Measurements from ENCODE around the gene AHI1. TPM values are rescaled to one million over a fixed set of nuclear protein-coding genes. Genes with fewer than 3 reads are reported as not detected.
A peak's percentile ranks its signal among the peaks of the same experiment; 100 is the strongest.

Gene AHI1
- total and polyA plus RNA-seq, 4 donors: 5.2 to 51.7 (median 23.8) TPM

- Histone ChIP-seq H3K9me3 (ENCODE audit: control insufficient read depth in 4 of 4, insufficient read depth in 3 of 4, low read length in 3 of 4) (no peaks in the 10 kb centered on the region), H3K36me3 (ENCODE audit: control insufficient read depth in 4 of 4, insufficient read depth in 4 of 4, low read length in 4 of 4) (peaks cover 0 to 5% (median 3%) of the 10 kb centered on the region in 4 donors), H3K27me3 (ENCODE audit: control insufficient read depth in 3 of 3, insufficient read depth in 3 of 3, low read length in 2 of 3) (no peaks in the 10 kb centered on the region), H3K27ac (ENCODE audit: low read depth in 1 of 2, low read length in 1 of 2) (no peak overlapping the region), H3K9ac (ENCODE audit: insufficient read depth in 1 of 2, low read length in 2 of 2) (no peak overlapping the region), H3K4me3 (no peak overlapping the region), H3K4me1 (ENCODE audit: control insufficient read depth in 5 of 5, insufficient read depth in 5 of 5, low read length in 5 of 5) (no peaks in the 10 kb centered on the region)
- ATAC-seq (ENCODE audit: insufficient read depth, low FRiP score) (no peak), DNase-seq (peak in 1 of 3 donors; percentile 3)
- no peak for TF ChIP-seq CTCF (IDR thresholded peaks at IDR 0.05; ENCODE audit: control extremely low read depth, extremely low read depth)
- WGBS, 2 donors: 86 to 90% methylated on average over 2 of the region's 2 CpGs
Observed at GRCh38 chr6:135393289-135393688, 104.3 kb downstream of the AHI1 start.

GRCh38 chr6:135390458-135390857 lies 107.1 kb downstream of the AHI1 start:
- Histone ChIP-seq H3K9ac (ENCODE audit: insufficient read depth in 1 of 2, low read length in 2 of 2) (no peak overlapping the region), H3K27me3 (ENCODE audit: control insufficient read depth in 3 of 3, insufficient read depth in 3 of 3, low read length in 2 of 3) (no peaks in the 10 kb centered on the region), H3K36me3 (ENCODE audit: control insufficient read depth in 4 of 4, insufficient read depth in 4 of 4, low read length in 4 of 4) (peaks cover 0 to 5% (median 3%) of the 10 kb centered on the region in 4 donors), H3K9me3 (ENCODE audit: control insufficient read depth in 4 of 4, insufficient read depth in 3 of 4, low read length in 3 of 4) (no peaks in the 10 kb centered on the region), H3K27ac (ENCODE audit: low read depth in 1 of 2, low read length in 1 of 2) (no peak overlapping the region), H3K4me1 (ENCODE audit: control insufficient read depth in 5 of 5, insufficient read depth in 5 of 5, low read length in 5 of 5) (no peaks in the 10 kb centered on the region), H3K4me3 (no peak overlapping the region)
- TF ChIP-seq CTCF (IDR thresholded peaks at IDR 0.05; ENCODE audit: control extremely low read depth, extremely low read depth): no peak
- WGBS, 2 donors: 86 to 97% methylated on average over 4 of the region's 4 CpGs
- ATAC-seq (ENCODE audit: insufficient read depth, low FRiP score) (no peak), DNase-seq (no peak)

GRCh38 chr6:135385299-135385698 lies 112.2 kb downstream of the AHI1 start:
- H3K9me3 ChIP-seq (ENCODE audit: control insufficient read depth in 4 of 4, insufficient read depth in 3 of 4, low read length in 3 of 4): no peaks in the 10 kb centered on the region
- H3K4me1 ChIP-seq (ENCODE audit: control insufficient read depth in 5 of 5, insufficient read depth in 5 of 5, low read length in 5 of 5): no peaks in the 10 kb centered on the region
- TF ChIP-seq CTCF (IDR thresholded peaks at IDR 0.05; ENCODE audit: control extremely low read depth, extremely low read depth): no peak
- 86 to 95% methylated on average over 2 of the region's 2 CpGs for WGBS, 2 donors
- H3K9ac ChIP-seq (ENCODE audit: insufficient read depth in 1 of 2, low read length in 2 of 2): no peak overlapping the region
- DNase-seq (no peak), ATAC-seq (ENCODE audit: insufficient read depth, low FRiP score) (no peak)
- no peaks in the 10 kb centered on the region for H3K27me3 ChIP-seq (ENCODE audit: control insufficient read depth in 3 of 3, insufficient read depth in 3 of 3, low read length in 2 of 3)
- no peak overlapping the region for H3K27ac ChIP-seq (ENCODE audit: low read depth in 1 of 2, low read length in 1 of 2)
- H3K4me3 ChIP-seq: no peak overlapping the region
- H3K36me3 ChIP-seq (ENCODE audit: control insufficient read depth in 4 of 4, insufficient read depth in 4 of 4, low read length in 4 of 4): no peaks in the 10 kb centered on the region

- ATAC-seq (ENCODE audit: insufficient read depth, low FRiP score) (no peak), DNase-seq (no peak)
- Histone ChIP-seq H3K27me3 (ENCODE audit: control insufficient read depth in 3 of 3, insufficient read depth in 3 of 3, low read length in 2 of 3) (no peaks in the 10 kb centered on the region), H3K4me3 (no peak overlapping the region), H3K27ac (ENCODE audit: low read depth in 1 of 2, low read length in 1 of 2) (no peak overlapping the region), H3K4me1 (ENCODE audit: control insufficient read depth in 5 of 5, insufficient read depth in 5 of 5, low read length in 5 of 5) (no peaks in the 10 kb centered on the region), H3K9ac (ENCODE audit: insufficient read depth in 1 of 2, low read length in 2 of 2) (no peak overlapping the region), H3K9me3 (ENCODE audit: control insufficient read depth in 4 of 4, insufficient read depth in 3 of 4, low read length in 3 of 4) (no peaks in the 10 kb centered on the region), H3K36me3 (ENCODE audit: control insufficient read depth in 4 of 4, insufficient read depth in 4 of 4, low read length in 4 of 4) (no peaks in the 10 kb centered on the region)
- no peak for TF ChIP-seq CTCF (IDR thresholded peaks at IDR 0.05; ENCODE audit: control extremely low read depth, extremely low read depth)
- 73 to 88% methylated on average over 3 of the region's 3 CpGs for WGBS, 2 donors
Observed at GRCh38 chr6:135383766-135384165, 113.8 kb downstream of the AHI1 start.
